Measurements from ENCODE around the gene SWT1. TPM values are rescaled to one million over a fixed set of nuclear protein-coding genes. Genes with fewer than 3 reads are reported as not detected.

Gene SWT1
- total and polyA plus RNA-seq, 2 of the 4 experiments (the other 2 are of a cell fraction) = 0.82 to 2.7 TPM

- Histone ChIP-seq H3K27me3 (ENCODE audit: control insufficient read depth, insufficient read depth, low read length) (no peaks in the 10 kb centered on the region), H3K4ac (ENCODE audit: low read depth, low read length) (no peak overlapping the region), H3K18ac (ENCODE audit: low read depth, low read length) (no peak overlapping the region), H2AFZ (replicated peaks; ENCODE audit: low read length, poor library complexity) (no peak overlapping the region), H2BK20ac (ENCODE audit: low read depth, low read length) (no peak overlapping the region), H3K9me3 (ENCODE audit: control insufficient read depth, insufficient read depth, low read length) (no peaks in the 10 kb centered on the region), H2BK15ac (ENCODE audit: low read depth, low read length) (no peak overlapping the region), H2AK5ac (ENCODE audit: low read depth, low read length) (no peak overlapping the region), H3K79me1 (ENCODE audit: low read depth in 1 of 2, low read length in 2 of 2) (no peaks in the 10 kb centered on the region), H3K4me2 (ENCODE audit: low read depth, low read length) (no peak overlapping the region), H2BK120ac (ENCODE audit: low read depth, low read length) (no peak overlapping the region), H2AK9ac (replicated peaks; ENCODE audit: low read depth, low read length, poor library complexity) (no peak overlapping the region), H3K14ac (replicated peaks; ENCODE audit: low read depth, low read length) (no peak overlapping the region), H3K27ac (ENCODE audit: insufficient read depth, low read length) (no peak overlapping the region), H4K5ac (ENCODE audit: low read depth, low read length) (no peak overlapping the region), H3K9ac (ENCODE audit: low read depth, low read length) (no peak overlapping the region), H3K4me1 (ENCODE audit: control insufficient read depth, insufficient read depth, low read length) (no peaks in the 10 kb centered on the region), H4K91ac (ENCODE audit: insufficient read depth, low read depth, low read length) (no peak overlapping the region), H3K23ac (ENCODE audit: low read depth, low read length) (no peak overlapping the region), H4K8ac (ENCODE audit: low read depth in 2 of 2, low read length in 2 of 2) (no peak overlapping the region), H2BK5ac (ENCODE audit: low read depth, low read length, poor library complexity, severe bottlenecking) (no peak overlapping the region), H3K9me1 (ENCODE audit: insufficient read depth, low read length) (no peaks in the 10 kb centered on the region), H4K20me1 (ENCODE audit: insufficient read depth, low read length) (no peaks in the 10 kb centered on the region), H3K56ac (ENCODE audit: extremely low read depth, insufficient read depth, low read length) (no peak overlapping the region), H3K36me3 (ENCODE audit: control insufficient read depth, insufficient read depth, low read length) (peaks cover 1% of the 10 kb centered on the region), H3K4me3 (ENCODE audit: insufficient read depth, low read depth, low read length) (no peak overlapping the region)
- DNase-seq = no peak
- no CpG with 5 or more reads among the region's 5 CpGs for WGBS, 2 experiments (ENCODE audit: extremely low coverage in 2 of 2, insufficient read length in 1 of 2)
- BruUV-seq (replicated peaks) = no TSS peak
- intact Hi-C loops (cut with micrococcal nuclease) = no loop called here
- in situ Hi-C loops (cut with MboI; ENCODE audit: low sequenced_read_pairs) = no loop called here
- ATAC-seq (ENCODE audit: low read depth) = no peak
- ChIA-PET CTCF (no interaction called here), POLR2A (ENCODE audit: unreplicated experiment) (interaction anchor here (0.6 kb wide), 1 partner anchor 14 kb away, joined by 9 read pairs; no protein-coding TSS in a partner anchor)
- dilution Hi-C loops (cut with HindIII; ENCODE audit: low sequenced_read_pairs, unreplicated experiment) = no loop called here
- TF ChIP-seq RAD21 (IDR thresholded peaks at IDR 0.05; ENCODE audit: low read length) (no peak), USF2 (IDR thresholded peaks at IDR 0.05; ENCODE audit: low read depth, low read length) (no peak), SMC3 (IDR thresholded peaks at IDR 0.05; ENCODE audit: low read depth, low read length) (no peak)
Observed at GRCh38 chr1:185292237-185292636, 135.3 kb downstream of the SWT1 start.

Data from IMR-90 (cell line).